Hypothalamus (tissue), 51 donors: ENCODE measurements around the gene TBP.
"Not testable (repeated sequence)": the region's sequence is repeated elsewhere in the genome, so short reads cannot be mapped to it uniquely, and the experiment has no call there.

Experiments
- DNase-seq, 51 donors: peaks; one replicate each; lab custom pipeline; 2025; lab: John Stamatoyannopoulos, UW

The TBP gene

DNA sequence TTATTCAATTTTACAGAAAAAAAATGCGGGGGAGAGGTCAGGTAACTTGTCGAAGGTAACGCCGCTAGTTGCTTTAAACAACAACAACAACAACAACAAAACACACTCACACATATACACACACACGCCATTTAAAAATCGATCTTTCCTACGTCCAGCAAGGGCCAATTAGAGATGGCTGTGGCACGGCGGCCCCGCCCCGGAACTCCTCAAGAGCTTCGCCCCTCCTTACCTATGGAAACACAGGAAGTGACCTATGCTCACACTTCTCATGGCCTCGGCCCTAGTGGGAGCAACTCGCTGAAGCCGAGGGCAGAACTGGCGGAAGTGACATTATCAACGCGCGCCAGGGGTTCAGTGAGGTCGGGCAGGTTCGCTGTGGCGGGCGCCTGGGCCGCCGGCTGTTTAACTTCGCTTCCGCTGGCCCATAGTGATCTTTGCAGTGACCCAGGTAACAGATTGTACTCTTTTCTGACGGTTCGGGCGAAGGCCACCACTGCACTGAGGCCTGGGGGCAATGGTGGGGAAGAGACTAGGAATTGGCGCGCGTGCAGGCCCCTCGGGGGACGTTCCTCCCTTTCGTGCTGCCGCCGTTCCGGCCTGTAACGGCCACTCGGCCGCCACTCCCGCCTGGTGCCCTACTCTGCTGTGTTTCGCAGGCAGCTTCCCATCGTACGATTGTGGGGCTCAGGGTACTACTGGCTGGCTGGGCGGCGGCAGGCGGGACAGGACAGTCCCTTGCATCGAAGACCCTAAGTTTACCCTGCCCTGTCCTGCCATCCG, at the start of gene TBP:
Gene TBP, plus strand, starts transcription at position 357 of the 783 bp plus-strand sequence. CDS start 2,661 bp downstream, outside the sequence.
- DNase-seq = peak; percentile 72 to 99 (median 96)

- no peak for DNase-seq
These were observed 49.7 kb upstream of the TBP start for GRCh38 chr6:170504479-170504878.

- peak in 1 of 51 donors; percentile 7 for DNase-seq
These were observed 48.9 kb upstream of the TBP start for GRCh38 chr6:170505306-170505705.

GRCh38 chr6:170506446-170506845, 47.7 kb upstream of the TBP start:
- DNase-seq = no peak

DNA sequence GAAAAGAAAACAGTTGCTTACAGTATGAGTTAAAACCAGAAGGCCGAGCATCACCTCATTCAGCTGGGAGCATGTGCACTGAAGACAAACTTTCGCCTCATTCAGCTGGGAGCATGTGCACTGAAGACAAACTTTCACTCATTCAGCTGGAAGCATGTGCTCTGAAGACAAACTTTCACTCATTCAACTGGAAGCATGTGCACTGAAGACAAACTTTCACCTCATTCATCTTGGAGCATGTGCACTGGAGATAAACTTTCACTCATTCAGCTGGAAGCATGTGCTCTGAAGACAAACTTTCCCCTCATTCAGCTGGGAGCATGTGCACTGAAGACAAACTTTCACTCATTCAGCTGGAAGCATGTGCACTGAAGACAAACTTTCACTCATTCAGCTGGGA, 46.4 kb upstream of the TBP start:
- DNase-seq = not testable (repeated sequence)

DNA sequence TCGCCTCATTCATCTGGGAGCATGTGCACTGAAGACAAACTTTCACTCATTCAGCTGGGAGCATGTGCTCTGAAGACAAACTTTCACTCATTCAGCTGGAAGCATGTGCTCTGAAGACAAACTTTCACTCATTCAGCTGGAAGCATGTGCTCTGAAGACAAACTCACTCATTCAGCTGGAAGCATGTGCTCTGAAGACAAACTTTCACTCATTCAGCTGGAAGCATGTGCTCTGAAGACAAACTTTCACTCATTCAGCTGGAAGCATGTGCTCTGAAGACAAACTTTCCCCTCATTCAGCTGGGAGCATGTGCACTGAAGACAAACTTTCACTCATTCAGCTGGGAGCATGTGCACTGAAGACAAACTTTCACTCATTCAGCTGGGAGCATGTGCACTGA, 45.9 kb upstream of the TBP start:
- DNase-seq = not testable (repeated sequence)

DNA sequence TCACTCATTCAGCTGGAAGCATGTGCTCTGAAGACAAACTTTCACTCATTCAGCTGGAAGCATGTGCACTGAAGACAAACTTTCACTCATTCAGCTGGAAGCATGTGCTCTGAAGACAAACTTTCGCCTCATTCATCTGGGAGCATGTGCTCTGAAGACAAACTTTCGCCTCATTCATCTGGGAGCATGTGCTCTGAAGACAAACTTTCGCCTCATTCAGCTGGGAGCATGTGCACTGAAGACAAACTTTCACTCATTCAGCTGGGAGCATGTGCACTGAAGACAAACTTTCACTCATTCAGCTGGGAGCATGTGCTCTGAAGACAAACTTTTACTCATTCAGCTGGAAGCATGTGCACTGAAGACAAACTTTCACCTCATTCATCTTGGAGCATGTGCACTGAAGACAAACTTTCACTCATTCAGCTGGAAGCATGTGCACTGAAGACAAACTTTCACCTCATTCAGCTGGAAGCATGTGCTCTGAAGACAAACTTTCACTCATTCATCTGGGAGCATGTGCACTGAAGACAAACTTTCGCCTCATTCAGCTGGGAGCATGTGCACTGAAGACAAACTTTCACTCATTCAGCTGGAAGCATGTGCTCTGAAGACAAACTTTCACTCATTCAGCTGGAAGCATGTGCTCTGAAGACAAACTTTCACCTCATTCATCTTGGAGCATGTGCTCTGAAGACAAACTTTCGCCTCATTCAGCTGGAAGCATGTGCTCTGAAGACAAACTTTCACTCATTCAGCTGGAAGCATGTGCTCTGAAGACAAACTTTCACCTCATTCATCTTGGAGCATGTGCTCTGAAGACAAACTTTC, 45.1 kb upstream of the TBP start:
- DNase-seq = not testable (repeated sequence)

DNA sequence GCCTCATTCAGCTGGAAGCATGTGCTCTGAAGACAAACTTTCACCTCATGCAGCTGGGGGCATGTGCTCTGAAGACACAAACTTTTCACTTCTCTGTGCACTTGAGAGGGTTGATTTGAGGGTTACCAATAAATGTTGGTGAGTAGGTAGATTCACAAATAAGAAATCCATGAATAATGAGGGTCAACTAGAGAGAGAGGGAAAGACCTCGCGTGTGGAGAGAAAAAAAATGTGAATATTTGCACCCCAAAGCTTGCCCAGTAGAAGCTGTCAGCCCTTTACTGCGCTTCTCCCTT, 44.5 kb upstream of the TBP start:
- no peak for DNase-seq

- DNase-seq = no peak
These were observed 43.5 kb upstream of the TBP start for GRCh38 chr6:170510631-170511030.

DNA sequence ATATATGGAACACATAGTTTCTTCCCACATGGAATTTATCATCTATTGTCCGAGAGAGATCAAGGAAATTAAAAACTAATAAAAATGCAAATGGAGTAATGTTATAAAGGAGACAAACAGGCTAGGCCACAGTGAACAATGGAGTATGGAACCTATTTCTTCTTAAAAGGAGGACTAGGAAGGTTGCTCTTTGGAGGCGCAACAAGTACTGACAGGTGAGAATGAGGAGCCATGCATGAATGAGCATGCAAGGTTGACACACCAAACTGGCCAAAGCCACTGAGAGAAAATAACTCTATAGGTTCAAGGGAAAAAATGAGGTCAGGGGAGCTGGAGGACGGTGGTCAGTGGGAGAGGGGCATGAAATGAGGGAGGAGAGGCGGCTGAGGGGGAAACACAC, 41.9 kb upstream of the TBP start:
- no peak for DNase-seq

DNA sequence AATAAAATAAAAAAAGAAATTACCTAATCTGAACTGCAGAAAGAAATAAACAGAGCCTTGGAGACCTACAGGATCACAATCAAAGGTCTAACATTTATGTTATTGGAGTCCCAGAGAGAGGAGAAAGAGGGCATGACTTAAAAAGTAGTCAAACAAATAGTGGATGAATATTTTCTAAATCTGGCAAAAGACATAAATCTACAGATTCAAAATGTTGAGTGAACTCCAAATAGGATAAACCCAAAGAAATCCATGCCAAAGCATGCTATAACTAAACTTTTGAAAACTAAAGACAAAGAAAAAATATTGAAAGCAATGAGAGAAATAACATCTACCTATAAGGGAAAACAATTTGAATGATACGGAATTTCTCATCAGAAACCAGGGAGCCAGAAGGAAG, 39.3 kb upstream of the TBP start:
- no peak for DNase-seq

- DNase-seq = peak in 3 of 51 donors; percentile 11 to 27 (median 25)
These were observed 37.2 kb upstream of the TBP start for GRCh38 chr6:170516783-170517616.

DNA sequence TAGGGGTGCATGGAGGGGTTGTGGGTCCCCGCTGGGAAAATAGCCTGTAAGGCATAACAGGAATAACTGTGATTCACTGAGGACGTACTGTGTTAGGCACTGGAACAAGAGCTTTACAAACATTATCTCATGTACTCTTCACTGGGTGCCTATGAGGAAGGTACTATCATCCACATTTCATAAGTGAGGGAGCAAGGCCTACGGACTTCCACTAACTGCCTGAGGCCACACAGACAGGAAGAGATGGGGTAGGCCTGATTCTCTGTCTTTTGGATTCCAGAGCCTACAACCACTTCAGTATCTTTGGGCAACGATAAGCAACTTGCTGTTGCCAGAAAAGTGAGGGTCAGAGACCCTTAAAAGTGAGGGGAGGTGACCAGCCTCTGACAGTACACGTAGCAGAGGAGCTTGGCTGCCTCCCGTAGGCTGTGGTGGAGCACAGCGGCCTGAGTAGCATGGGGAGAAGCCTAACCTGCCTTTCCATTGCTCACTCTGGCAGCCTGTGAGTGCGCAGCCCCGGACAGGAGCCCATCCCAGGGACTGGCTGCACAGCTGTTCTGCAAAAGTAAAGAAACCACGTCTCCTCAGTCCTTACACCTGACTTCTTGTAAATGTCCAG, 31.5 kb upstream of the TBP start:
- DNase-seq = no peak

DNA sequence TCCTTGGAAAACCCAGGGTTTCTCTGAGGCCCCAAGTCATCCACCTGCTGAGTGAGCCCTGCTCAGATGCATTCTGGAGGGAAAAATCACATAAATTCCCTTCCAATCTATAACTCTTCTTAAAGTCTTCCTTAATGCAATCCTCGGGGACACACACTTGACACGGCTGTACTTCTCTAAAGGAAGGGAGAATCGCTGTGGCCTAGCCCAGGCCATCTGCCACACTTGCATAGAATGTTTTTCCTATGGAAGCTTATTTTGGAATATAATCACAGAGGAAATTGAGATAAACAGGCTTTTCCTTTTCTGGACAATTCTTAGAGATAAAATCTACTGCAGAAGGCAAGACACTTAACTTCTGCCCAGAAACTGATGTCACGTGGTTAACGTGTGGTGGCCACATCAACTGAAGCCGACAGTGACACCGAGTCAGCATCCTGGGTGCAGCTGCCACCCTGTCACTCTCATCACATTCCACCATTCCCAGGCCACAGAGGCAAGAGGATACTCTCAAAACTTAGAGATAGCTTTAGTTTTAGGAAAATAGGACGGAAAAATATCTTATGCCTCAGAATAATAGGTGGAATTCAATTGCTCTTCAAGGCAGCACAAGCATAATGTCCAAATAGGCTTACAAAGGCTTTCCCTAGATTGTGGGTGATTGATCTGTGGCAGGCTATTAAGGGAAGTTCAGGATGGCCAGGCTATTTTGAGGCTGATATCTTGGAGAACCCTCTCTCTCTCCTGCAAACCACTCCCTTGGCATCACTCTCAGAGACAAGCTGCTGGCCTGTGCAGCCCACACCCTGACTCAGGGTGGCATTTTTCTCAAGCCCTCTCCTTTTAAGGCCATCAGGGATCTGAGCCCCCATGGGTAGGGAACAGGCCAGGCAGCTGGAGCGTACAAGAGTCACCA, 30.7 kb upstream of the TBP start:
- DNase-seq = no peak

- DNase-seq = no peak
These were observed 30.0 kb upstream of the TBP start for GRCh38 chr6:170524172-170524502.

DNA sequence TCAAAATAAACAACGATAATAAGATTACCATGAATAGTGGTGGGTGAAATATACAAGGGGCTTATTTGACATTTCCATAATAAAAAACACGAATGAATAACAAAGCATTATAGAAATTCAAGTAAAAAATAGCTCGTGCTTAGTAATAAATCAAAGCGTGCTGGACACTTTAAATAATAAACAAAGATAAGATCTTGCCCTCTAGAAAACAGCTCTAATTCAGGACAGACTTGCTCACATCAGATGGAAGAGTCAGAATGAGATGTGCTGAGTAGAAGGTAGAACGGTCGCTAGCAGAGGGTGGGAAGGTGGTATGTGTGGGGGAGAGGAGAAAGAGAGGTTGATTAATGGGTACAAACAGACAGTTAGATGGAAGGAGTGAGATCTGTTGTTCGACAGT, 28.4 kb upstream of the TBP start:
- DNase-seq = no peak

GRCh38 chr6:170527995-170528394, 26.2 kb upstream of the TBP start:
- not testable (repeated sequence) for DNase-seq

DNA sequence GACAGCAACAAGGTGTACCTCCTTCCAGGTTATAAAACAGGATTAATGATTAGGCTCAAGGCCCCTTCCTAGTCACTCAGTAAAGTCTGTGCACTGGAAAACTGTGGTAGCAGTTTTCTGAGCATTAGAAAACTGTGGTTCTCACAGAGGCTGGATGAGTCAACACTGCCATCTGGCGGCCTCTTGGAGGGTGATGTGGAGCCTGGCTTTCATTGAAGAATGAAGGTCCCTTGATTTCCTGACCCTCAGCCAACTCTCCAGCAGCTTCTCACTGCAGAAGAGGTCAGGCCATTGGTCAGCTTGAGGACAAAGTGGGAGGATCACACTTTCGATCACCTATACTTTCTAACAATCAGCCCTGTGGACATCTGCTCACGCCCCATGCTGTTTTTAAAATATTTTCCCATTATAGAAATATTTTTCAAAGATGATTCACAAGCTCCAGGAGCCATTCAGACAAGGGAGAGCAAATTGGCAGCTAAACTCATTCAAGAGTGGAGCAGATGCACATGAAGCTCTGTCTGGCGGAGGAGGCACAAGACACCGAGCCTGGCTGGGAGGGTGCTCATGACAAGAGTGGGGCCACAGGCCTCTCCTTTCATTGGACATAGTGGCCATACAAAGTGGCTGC, 24.2 kb upstream of the TBP start:
- peak in 47 of 51 donors; percentile 3 to 88 (median 54) for DNase-seq

- DNase-seq = no peak
These were observed 21.2 kb upstream of the TBP start for GRCh38 chr6:170532867-170533488.
